ENCODE measurements around the gene CAMTA1. TPM values are rescaled to one million over a fixed set of nuclear protein-coding genes. Genes with fewer than 3 reads are reported as not detected.
A peak's percentile ranks its signal among the peaks of the same experiment; 100 is the strongest.

Gene CAMTA1
- total and polyA plus RNA-seq, 12 donors: 123 to 265 (median 142) TPM

GRCh38 chr1:7558921-7559869, 773.9 kb downstream of the CAMTA1 start:
- H3K9me3 ChIP-seq: peaks cover 0 to 3% (median 0%) of the 10 kb centered on the region in 11 donors
- no peaks in the 10 kb centered on the region for H3K27me3 ChIP-seq
- peaks cover 0 to 30% (median 18%) of the 10 kb centered on the region in 9 donors for H3K4me1 ChIP-seq
- ATAC-seq (no peak), DNase-seq (no peak)
- TF ChIP-seq CTCF (IDR thresholded peaks at IDR 0.05): no peak
- intact Hi-C loops (cut with DNase I): no loop called here
- no peak overlapping the region for H3K27ac ChIP-seq
- H3K36me3 ChIP-seq: no peaks in the 10 kb centered on the region
- no peak overlapping the region for H3K4me3 ChIP-seq
- 88 to 89% methylated on average over 24 of the region's 24 CpGs for WGBS, 2 donors

- no peak overlapping the region for H3K27ac ChIP-seq
- no peak for DNase-seq
- no peaks in the 10 kb centered on the region for H3K9me3 ChIP-seq
- TF ChIP-seq CTCF (IDR thresholded peaks at IDR 0.05): no peak
- 100% methylated on average over 4 of the region's 4 CpGs for WGBS, 2 donors
- intact Hi-C loops (cut with DNase I): no loop called here
- no peak overlapping the region for H3K4me3 ChIP-seq
- no peaks in the 10 kb centered on the region for H3K27me3 ChIP-seq
- H3K4me1 ChIP-seq: peaks cover 0 to 23% (median 14%) of the 10 kb centered on the region in 9 donors
- no peak for ATAC-seq
- no peaks in the 10 kb centered on the region for H3K36me3 ChIP-seq
These were observed 774.9 kb downstream of the CAMTA1 start for GRCh38 chr1:7560128-7560527.

GRCh38 chr1:7560601-7561181, 775.4 kb downstream of the CAMTA1 start:
- ATAC-seq (no peak), DNase-seq (no peak)
- 95% methylated on average over 15 of the region's 15 CpGs for WGBS, 2 donors
- Histone ChIP-seq H3K9me3 (no peaks in the 10 kb centered on the region), H3K36me3 (no peaks in the 10 kb centered on the region), H3K27me3 (no peaks in the 10 kb centered on the region), H3K27ac (no peak overlapping the region), H3K4me3 (no peak overlapping the region), H3K4me1 (peaks cover 0 to 17% (median 9%) of the 10 kb centered on the region in 9 donors)
- TF ChIP-seq CTCF (IDR thresholded peaks at IDR 0.05): no peak
- intact Hi-C loops (cut with DNase I): no loop called here

GRCh38 chr1:7561331-7561921, 776.2 kb downstream of the CAMTA1 start:
- Histone ChIP-seq H3K27ac (no peak overlapping the region), H3K36me3 (no peaks in the 10 kb centered on the region), H3K4me1 (peaks cover 0 to 17% (median 9%) of the 10 kb centered on the region in 9 donors), H3K9me3 (no peaks in the 10 kb centered on the region), H3K4me3 (no peak overlapping the region), H3K27me3 (no peaks in the 10 kb centered on the region)
- DNase-seq (no peak), ATAC-seq (no peak)
- intact Hi-C loops (cut with DNase I): no loop called here
- 78 to 88% methylated on average over 16 of the region's 16 CpGs for WGBS, 2 donors
- TF ChIP-seq CTCF (IDR thresholded peaks at IDR 0.05): peak in 6 of 9 donors; percentile 13 to 43 (median 26)
